ENCODE measurements around the gene BMI1. TPM values are rescaled to one million over a fixed set of nuclear protein-coding genes. Genes with fewer than 3 reads are reported as not detected.

BMI1 gene
- total RNA-seq, 1 experiment from 2014 or later = 81.1 TPM

DNA sequence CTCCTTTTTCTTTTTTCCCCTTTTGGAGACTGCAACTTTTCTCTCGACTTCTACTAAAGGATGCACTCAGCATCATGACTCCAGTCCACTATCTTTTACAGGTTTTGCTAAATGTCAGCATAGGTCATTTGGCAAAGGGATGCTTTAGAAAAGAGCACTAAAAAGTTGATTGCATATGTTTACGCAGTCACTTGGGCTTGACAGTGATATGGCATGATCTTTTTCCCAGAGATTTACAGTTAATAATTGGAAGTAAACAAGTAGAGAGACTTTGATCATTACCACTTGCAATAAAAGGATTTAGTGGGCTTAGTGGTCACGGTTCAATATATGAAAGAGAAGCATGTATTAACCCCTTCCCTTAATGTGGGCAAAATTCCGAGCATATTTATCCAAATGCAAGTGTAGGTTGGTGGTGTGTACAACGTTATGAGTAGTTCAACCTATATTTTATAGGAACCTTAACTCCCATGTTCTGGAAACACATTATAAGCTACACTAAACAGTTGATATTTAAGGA, 1.8 kb downstream of the BMI1 start:
- peak overlapping the region; percentile 88 for H3K4me2 ChIP-seq (ENCODE audit: low read length)
- H3K27ac ChIP-seq (ENCODE audit: low read depth, low read length) = no peak overlapping the region
- H3K9me2 ChIP-seq (ENCODE audit: insufficient read depth) = no peaks in the 10 kb centered on the region
- H3K79me2 ChIP-seq (ENCODE audit: insufficient read depth, low read length) = peaks cover 54% of the 10 kb centered on the region
- intact Hi-C loops (cut with micrococcal nuclease) = loop anchor here (5.0 kb wide), 1 partner anchor 320 kb away; the partner anchor contains the start of gene DNAJC1
- H3K9ac ChIP-seq (ENCODE audit: low read length) = peak overlapping the region; percentile 72
- RAD21 ChIA-PET (ENCODE audit: low non-redundant PET in 1 of 2, low total read pairs in 2 of 2, uncharacterized antibody in 2 of 2, unreplicated experiment in 2 of 2) = no interaction called here
- no peak overlapping the region for H2AFZ ChIP-seq (ENCODE audit: low read depth, low read length, poor library complexity, severe bottlenecking)
- peak overlapping the region; percentile 64 to 68 for H3K4me3 ChIP-seq (replicated peaks in 1 of 2; ENCODE audit: low read depth in 1 of 2, low read length in 2 of 2)
- CTCF ChIA-PET = no interaction called here
- POLR2A ChIA-PET = no interaction called here
- H3K4me1 ChIP-seq (ENCODE audit: control insufficient read depth in 1 of 2, insufficient read depth in 2 of 2, low read length in 2 of 2) = peaks cover 7 to 48% of the 10 kb centered on the region in 2 experiments; a peak in 3 of 4 replicates
- TSS peak; percentile 6 for BruUV-seq (replicated peaks)
- DNase-seq (ENCODE audit: low read depth, low spot score) (no peak), ATAC-seq (no peak)
- H3K27me3 ChIP-seq (ENCODE audit: insufficient read depth, low read length) = peaks cover 25% of the 10 kb centered on the region
- peaks cover 3 to 8% of the 10 kb centered on the region in 2 experiments; a peak in 1 of 4 replicates for H3K36me3 ChIP-seq (ENCODE audit: control insufficient read depth in 1 of 2, insufficient read depth in 2 of 2, low read length in 2 of 2)
- no peaks in the 10 kb centered on the region for H3K9me3 ChIP-seq (ENCODE audit: control insufficient read depth in 1 of 2, insufficient read depth in 1 of 2, low read depth in 1 of 2, low read length in 2 of 2)
- peaks cover 20% of the 10 kb centered on the region; the same call in 1 of the 2 replicates for H4K20me1 ChIP-seq (ENCODE audit: insufficient read depth)
- no peak for TF ChIP-seq TCF7L2 (IDR thresholded peaks at IDR 0.05; ENCODE audit: borderline replicate concordance, extremely low read depth, insufficient read depth, insufficient read length)
- TF ChIP-seq POLR2AphosphoS5 (IDR thresholded peaks at IDR 0.05; ENCODE audit: low read depth, low read length) = no peak
- TF ChIP-seq, protein P1, sequence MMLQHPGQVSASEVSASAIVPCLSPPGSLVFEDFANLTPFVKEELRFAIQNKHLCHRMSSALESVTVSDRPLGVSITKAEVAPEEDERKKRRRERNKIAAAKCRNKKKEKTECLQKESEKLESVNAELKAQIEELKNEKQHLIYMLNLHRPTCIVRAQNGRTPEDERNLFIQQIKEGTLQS (IDR thresholded peaks at IDR 0.05) = no peak
- no peak for TF ChIP-seq ZFX (IDR thresholded peaks at IDR 0.05)
- TF ChIP-seq CEBPB (IDR thresholded peaks at IDR 0.05; ENCODE audit: low read depth) = no peak
- TF ChIP-seq, protein P2, sequence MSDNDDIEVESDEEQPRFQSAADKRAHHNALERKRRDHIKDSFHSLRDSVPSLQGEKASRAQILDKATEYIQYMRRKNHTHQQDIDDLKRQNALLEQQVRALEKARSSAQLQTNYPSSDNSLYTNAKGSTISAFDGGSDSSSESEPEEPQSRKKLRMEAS (IDR thresholded peaks at IDR 0.05) = no peak
- TF ChIP-seq FOSL1 (IDR thresholded peaks at IDR 0.05; ENCODE audit: low read depth) = no peak
- TF ChIP-seq SIN3A (IDR thresholded peaks at IDR 0.05; ENCODE audit: low read depth) = no peak
- TF ChIP-seq, protein P3, sequence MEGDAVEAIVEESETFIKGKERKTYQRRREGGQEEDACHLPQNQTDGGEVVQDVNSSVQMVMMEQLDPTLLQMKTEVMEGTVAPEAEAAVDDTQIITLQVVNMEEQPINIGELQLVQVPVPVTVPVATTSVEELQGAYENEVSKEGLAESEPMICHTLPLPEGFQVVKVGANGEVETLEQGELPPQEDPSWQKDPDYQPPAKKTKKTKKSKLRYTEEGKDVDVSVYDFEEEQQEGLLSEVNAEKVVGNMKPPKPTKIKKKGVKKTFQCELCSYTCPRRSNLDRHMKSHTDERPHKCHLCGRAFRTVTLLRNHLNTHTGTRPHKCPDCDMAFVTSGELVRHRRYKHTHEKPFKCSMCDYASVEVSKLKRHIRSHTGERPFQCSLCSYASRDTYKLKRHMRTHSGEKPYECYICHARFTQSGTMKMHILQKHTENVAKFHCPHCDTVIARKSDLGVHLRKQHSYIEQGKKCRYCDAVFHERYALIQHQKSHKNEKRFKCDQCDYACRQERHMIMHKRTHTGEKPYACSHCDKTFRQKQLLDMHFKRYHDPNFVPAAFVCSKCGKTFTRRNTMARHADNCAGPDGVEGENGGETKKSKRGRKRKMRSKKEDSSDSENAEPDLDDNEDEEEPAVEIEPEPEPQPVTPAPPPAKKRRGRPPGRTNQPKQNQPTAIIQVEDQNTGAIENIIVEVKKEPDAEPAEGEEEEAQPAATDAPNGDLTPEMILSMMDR (IDR thresholded peaks at IDR 0.05 in 2 of 3, conservative IDR thresholded peaks at IDR 0.05 in 1 of 3; ENCODE audit: borderline replicate concordance in 1 of 3, insufficient read depth in 1 of 3, low read depth in 2 of 3, low read length in 2 of 3) = no peak
- TF ChIP-seq POLR2A (IDR thresholded peaks at IDR 0.05; ENCODE audit: borderline replicate concordance, extremely low read depth, insufficient read depth, insufficient read length) = no peak
- no peak for TF ChIP-seq ZNF274 (IDR thresholded peaks at IDR 0.05; ENCODE audit: low read depth, low read length)
- no peak for TF ChIP-seq RAD21 (IDR thresholded peaks at IDR 0.05; ENCODE audit: low read depth)
- no peak for TF ChIP-seq ELF1 (IDR thresholded peaks at IDR 0.05; ENCODE audit: borderline replicate concordance, low read depth)
- TF ChIP-seq CBX3 (IDR thresholded peaks at IDR 0.05; ENCODE audit: low read depth) = no peak
